Measurements from ENCODE around the gene TRAPPC4. TPM values are rescaled to one million over a fixed set of nuclear protein-coding genes. Genes with fewer than 3 reads are reported as not detected.

Gene TRAPPC4
- total and polyA plus RNA-seq, 2 experiments from 2014 or later, result 90.6 to 210 TPM

GRCh38 chr11:119051440-119052162, 33.0 kb downstream of the TRAPPC4 start:
- DNase-seq, result no peak

GRCh38 chr11:119052163-119052814, 33.7 kb downstream of the TRAPPC4 start:
- Histone ChIP-seq H3K9me3 (ENCODE audit: low read depth) (no peaks in the 10 kb centered on the region), H3K4me1 (ENCODE audit: insufficient read depth) (0 out of 2 replicates have a peak, but pooled peaks cover 6% of the 10 kb centered on the region), H2AFZ (no peak overlapping the region), H3K27me3 (replicated peaks; ENCODE audit: insufficient read depth) (no peaks in the 10 kb centered on the region), H3K9ac (no peak overlapping the region), H3K27ac (no peak overlapping the region), H3F3A (ENCODE audit: insufficient read depth) (no peaks in the 10 kb centered on the region), H4K20me1 (ENCODE audit: insufficient read depth) (no peaks in the 10 kb centered on the region), H3K9me2 (ENCODE audit: insufficient read depth) (no peaks in the 10 kb centered on the region), H3K36me3 (ENCODE audit: low read depth) (peaks cover 39% of the 10 kb centered on the region; the same call in 1 of the 2 replicates), H3K4me3 (no peak overlapping the region), H3K79me2 (ENCODE audit: insufficient read depth) (peaks cover 39% of the 10 kb centered on the region), H3K4me2 (ENCODE audit: unreplicated experiment) (no peak overlapping the region)
- 91 to 92% methylated on average over 23 of the region's 23 CpGs for WGBS, 2 experiments (ENCODE audit: low coverage in 1 of 2, low lambda C conversion rate in 2 of 2, missing lambda C conversion rate in 2 of 2)
- TF ChIP-seq EZH2 (IDR thresholded peaks at IDR 0.05; ENCODE audit: insufficient read depth, poor library complexity, severe bottlenecking) (no peak), EZH2phosphoT487 (IDR thresholded peaks at IDR 0.05; ENCODE audit: insufficient read depth, low read depth) (no peak)
- no peak for DNase-seq
- in situ Hi-C loops (cut with MboI), result no loop called here

More at GRCh38 chr11:119051440-119052162, 33.0 kb downstream of the TRAPPC4 start:
- Histone ChIP-seq H3K36me3 (ENCODE audit: low read depth) (peaks cover 39% of the 10 kb centered on the region; the same call in 1 of the 2 replicates), H3K4me3 (no peak overlapping the region), H3K4me1 (ENCODE audit: insufficient read depth) (0 out of 2 replicates have a peak, but pooled peaks cover 6% of the 10 kb centered on the region), H3K9me3 (ENCODE audit: low read depth) (no peaks in the 10 kb centered on the region), H4K20me1 (ENCODE audit: insufficient read depth) (no peaks in the 10 kb centered on the region), H3K4me2 (ENCODE audit: unreplicated experiment) (no peak overlapping the region), H3K79me2 (ENCODE audit: insufficient read depth) (peaks cover 36% of the 10 kb centered on the region), H3K27ac (no peak overlapping the region), H2AFZ (no peak overlapping the region), H3K9me2 (ENCODE audit: insufficient read depth) (no peaks in the 10 kb centered on the region), H3K9ac (no peak overlapping the region), H3K27me3 (replicated peaks; ENCODE audit: insufficient read depth) (no peaks in the 10 kb centered on the region), H3F3A (ENCODE audit: insufficient read depth) (no peaks in the 10 kb centered on the region)
- in situ Hi-C loops (cut with MboI), result no loop called here
- 82 to 84% methylated on average over 17 of the region's 17 CpGs for WGBS, 2 experiments (ENCODE audit: low coverage in 1 of 2, low lambda C conversion rate in 2 of 2, missing lambda C conversion rate in 2 of 2)
- TF ChIP-seq EZH2phosphoT487 (IDR thresholded peaks at IDR 0.05; ENCODE audit: insufficient read depth, low read depth) (no peak), EZH2 (IDR thresholded peaks at IDR 0.05; ENCODE audit: insufficient read depth, poor library complexity, severe bottlenecking) (no peak)

DNA sequence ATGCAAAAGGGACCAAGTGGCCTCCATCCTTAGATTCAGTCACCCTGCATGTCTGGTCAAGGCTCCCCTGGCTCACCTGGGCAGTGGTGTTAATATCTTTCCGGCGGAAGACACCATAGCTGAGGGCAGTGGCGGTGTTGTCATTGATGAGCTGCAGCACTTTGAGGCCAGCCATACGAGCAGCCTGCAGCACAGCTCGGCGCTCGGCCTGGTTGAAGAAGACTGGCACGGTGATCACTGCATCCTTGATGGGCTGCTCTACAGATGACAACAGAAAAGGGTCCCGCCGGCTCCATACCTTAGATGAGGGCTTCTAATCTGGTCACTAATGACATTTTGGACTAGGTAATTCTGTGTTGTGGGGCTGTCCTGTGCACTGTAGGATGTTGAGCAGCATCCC, 35.9 kb downstream of the TRAPPC4 start:
- H3F3A ChIP-seq (ENCODE audit: insufficient read depth), result peaks cover 10% of the 10 kb centered on the region; the same call in 1 of the 2 replicates
- in situ Hi-C loops (cut with MboI), result no loop called here
- TF ChIP-seq EZH2 (IDR thresholded peaks at IDR 0.05; ENCODE audit: insufficient read depth, poor library complexity, severe bottlenecking), result no peak
- TF ChIP-seq EZH2phosphoT487 (IDR thresholded peaks at IDR 0.05; ENCODE audit: insufficient read depth, low read depth), result no peak
- no peak overlapping the region for H3K27ac ChIP-seq
- no peaks in the 10 kb centered on the region for H3K9me3 ChIP-seq (ENCODE audit: low read depth)
- no peak for DNase-seq
- no peak overlapping the region for H2AFZ ChIP-seq
- H3K27me3 ChIP-seq (replicated peaks; ENCODE audit: insufficient read depth), result no peaks in the 10 kb centered on the region
- no peak overlapping the region for H3K9ac ChIP-seq
- H3K36me3 ChIP-seq (ENCODE audit: low read depth), result peaks cover 33% of the 10 kb centered on the region; the same call in 1 of the 2 replicates
- no peak overlapping the region for H3K4me2 ChIP-seq (ENCODE audit: unreplicated experiment)
- H4K20me1 ChIP-seq (ENCODE audit: insufficient read depth), result no peaks in the 10 kb centered on the region
- H3K4me1 ChIP-seq (ENCODE audit: insufficient read depth), result peaks cover 13% of the 10 kb centered on the region; the same call in 1 of the 2 replicates
- no peaks in the 10 kb centered on the region for H3K9me2 ChIP-seq (ENCODE audit: insufficient read depth)
- peaks cover 39% of the 10 kb centered on the region for H3K79me2 ChIP-seq (ENCODE audit: insufficient read depth)
- WGBS, 2 experiments (ENCODE audit: low coverage in 1 of 2, low lambda C conversion rate in 2 of 2, missing lambda C conversion rate in 2 of 2), result 98 to 99% methylated on average over 10 of the region's 10 CpGs
- H3K4me3 ChIP-seq, result no peak overlapping the region

- Histone ChIP-seq H3K4me1 (ENCODE audit: insufficient read depth) (peaks cover 13% of the 10 kb centered on the region; the same call in 1 of the 2 replicates), H3K27me3 (replicated peaks; ENCODE audit: insufficient read depth) (no peaks in the 10 kb centered on the region), H3K4me3 (peak overlapping the region; percentile 88), H3K9ac (peak overlapping the region; percentile 93), H3F3A (ENCODE audit: insufficient read depth) (peaks cover 10% of the 10 kb centered on the region; the same call in 1 of the 2 replicates), H3K9me2 (ENCODE audit: insufficient read depth) (no peaks in the 10 kb centered on the region), H3K9me3 (ENCODE audit: low read depth) (no peaks in the 10 kb centered on the region), H4K20me1 (ENCODE audit: insufficient read depth) (no peaks in the 10 kb centered on the region), H3K79me2 (ENCODE audit: insufficient read depth) (peaks cover 49% of the 10 kb centered on the region), H3K4me2 (ENCODE audit: unreplicated experiment) (peak overlapping the region; percentile 78), H2AFZ (peak overlapping the region; percentile 72), H3K27ac (peak overlapping the region; percentile 82), H3K36me3 (ENCODE audit: low read depth) (peaks cover 19% of the 10 kb centered on the region; the same call in 1 of the 2 replicates)
- 24 to 30% methylated on average over 6 of the region's 6 CpGs for WGBS, 2 experiments (ENCODE audit: low coverage in 1 of 2, low lambda C conversion rate in 2 of 2, missing lambda C conversion rate in 2 of 2)
- DNase-seq, result peak; percentile 62
- no peak for TF ChIP-seq EZH2phosphoT487 (IDR thresholded peaks at IDR 0.05; ENCODE audit: insufficient read depth, low read depth)
- no peak for TF ChIP-seq EZH2 (IDR thresholded peaks at IDR 0.05; ENCODE audit: insufficient read depth, poor library complexity, severe bottlenecking)
- in situ Hi-C loops (cut with MboI), result no loop called here
Measured at GRCh38 chr11:119055901-119056300, 37.3 kb downstream of the TRAPPC4 start.
